Aortic smooth muscle cell (primary cell): ENCODE results near the gene CRYGA. TPM values are rescaled to one million over a fixed set of nuclear protein-coding genes. Genes with fewer than 3 reads are reported as not detected.

Source experiments
- total RNA-seq: library from RNA; depleted of rRNA; stranded (reverse); fragments of >200 nt; gene quantifications from 2 replicates; pipeline ENCODE4 v1.2.3, GENCODE V29; 2014

Gene CRYGA, protein sequence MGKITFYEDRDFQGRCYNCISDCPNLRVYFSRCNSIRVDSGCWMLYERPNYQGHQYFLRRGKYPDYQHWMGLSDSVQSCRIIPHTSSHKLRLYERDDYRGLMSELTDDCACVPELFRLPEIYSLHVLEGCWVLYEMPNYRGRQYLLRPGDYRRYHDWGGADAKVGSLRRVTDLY
- not detected in 2 replicates for total RNA-seq

DNA sequence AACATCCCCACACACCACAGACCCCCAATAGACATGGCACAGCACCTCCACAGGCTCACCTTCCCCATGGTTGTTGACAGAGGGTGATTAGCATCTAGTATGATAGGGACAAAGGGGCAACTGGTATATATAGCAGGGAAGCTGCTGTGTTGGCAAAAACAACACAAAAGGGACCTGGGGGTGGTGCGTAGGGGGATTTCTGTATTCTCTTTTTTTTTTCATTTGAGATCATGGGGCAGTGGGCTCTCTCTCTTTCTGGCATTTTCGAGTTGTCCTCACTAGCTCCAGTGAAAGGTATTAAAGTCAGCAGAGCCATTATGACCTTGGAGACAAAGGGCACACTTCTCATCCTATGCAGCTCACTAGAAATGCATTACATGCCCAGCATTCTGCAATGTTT is at the start of gene CRYGA:
TSS of gene CRYGA (minus strand) at position 101 of the 400 bp plus-strand sequence. CDS start at position 68, 33 bp downstream.

DNA sequence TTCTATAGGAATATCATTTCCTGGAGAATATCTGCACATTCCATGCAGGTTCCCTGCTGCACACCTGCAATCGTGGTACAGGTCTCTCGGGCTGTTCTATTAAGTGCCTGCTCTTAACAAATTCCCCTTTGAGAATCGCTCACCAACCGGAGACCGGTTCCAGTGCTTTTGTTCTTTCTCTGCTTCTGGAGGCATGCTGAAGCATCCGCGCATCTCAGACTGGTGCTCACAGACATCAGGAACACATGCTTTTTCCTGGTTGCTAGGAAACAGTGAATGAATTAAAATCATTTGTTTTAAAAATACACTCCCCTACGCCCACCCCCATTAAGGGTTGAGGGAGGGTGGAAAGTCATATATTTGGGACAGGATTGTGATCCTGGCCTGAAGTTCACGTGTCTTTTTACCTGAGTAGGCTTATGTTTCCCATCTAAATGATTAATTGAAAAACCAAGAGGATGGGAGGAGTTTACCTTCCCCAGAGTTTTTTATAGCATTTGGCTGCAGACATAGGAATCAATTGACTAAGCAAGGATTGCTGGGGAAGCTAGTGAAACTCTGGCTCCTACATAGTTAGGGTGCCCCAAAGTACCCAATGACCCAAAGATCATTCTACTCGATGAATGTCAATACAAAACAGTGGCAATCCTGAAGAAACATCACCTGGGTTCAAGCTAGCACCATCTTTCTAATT is 26.6 kb upstream of the CRYGA start, which contains the start of gene C2orf80:
TSS of gene C2orf80 (minus strand) at position 221 of the 694 bp plus-strand sequence. CDS start 3,044 bp downstream, outside the sequence.

DNA sequence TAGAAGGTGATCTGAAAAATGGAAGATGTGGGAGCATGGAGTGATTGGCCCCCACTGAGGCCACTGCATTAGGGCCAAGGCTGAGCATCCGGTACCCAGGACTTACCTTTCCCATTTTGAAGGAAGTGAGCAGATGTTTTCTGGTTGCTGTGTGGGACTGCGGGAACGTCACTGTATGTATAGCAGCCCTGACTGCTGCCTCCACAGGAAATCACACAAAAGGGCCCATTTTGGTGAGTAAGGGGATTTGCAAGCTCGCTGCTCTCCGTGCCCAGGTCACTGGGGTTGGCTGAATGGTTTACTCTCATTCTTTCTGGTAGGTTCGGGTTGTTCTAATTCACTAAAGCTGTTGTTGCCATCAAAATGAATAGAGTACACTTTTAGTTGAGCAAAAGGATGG is 17.4 kb downstream of the CRYGA start, which contains the start of gene CRYGB:
TSS of gene CRYGB (minus strand) at position 153 of the 400 bp plus-strand sequence. CDS start at position 115, 38 bp downstream.

DNA sequence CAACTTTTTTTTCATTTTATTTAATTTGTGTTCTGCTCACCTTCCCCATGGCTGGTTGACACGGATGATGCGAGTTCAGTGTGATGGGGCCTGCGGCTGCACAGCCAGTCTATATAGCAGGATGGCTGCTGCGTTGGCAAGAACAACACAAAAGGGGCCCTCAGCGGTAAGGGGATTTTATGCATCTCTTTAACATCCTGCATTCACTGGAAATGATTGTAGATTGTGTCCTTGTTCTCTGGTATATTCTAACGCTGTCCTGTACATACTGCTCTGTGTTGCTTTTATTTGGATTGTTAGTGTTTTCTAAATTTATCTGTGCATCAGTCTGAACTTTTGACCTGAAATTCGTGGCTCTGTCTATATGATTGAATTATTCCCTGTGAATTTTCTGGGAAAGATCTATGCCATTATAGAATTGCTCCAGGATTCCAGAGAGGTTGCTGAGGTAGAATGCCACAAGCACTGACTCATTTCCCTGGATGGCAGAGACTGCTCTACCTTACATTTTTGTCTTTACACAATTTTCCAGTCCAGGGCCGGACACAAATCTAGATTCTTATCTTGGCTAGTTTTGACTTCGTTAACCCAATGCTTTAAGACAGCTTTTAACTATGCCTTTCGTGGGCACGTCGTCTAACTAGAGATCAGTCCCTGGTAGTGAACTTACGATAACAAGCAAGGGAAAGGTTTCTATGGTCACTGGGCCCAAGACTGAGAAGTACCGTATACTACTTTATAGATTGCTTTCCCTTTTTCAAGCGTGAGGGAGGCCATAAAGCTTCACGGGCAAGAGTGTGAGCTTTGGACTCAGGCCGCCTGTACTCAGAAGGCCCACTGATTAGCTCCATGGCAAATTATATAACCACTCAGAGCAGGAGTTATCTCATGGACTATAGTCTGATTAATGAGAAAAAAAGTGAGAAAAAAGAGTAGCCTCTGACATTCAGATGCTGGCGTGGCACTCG is 33.4 kb downstream of the CRYGA start, which contains the start of gene CRYGC:
TSS of gene CRYGC (minus strand) at position 85 of the 968 bp plus-strand sequence. CDS start at position 49, 36 bp downstream.

DNA sequence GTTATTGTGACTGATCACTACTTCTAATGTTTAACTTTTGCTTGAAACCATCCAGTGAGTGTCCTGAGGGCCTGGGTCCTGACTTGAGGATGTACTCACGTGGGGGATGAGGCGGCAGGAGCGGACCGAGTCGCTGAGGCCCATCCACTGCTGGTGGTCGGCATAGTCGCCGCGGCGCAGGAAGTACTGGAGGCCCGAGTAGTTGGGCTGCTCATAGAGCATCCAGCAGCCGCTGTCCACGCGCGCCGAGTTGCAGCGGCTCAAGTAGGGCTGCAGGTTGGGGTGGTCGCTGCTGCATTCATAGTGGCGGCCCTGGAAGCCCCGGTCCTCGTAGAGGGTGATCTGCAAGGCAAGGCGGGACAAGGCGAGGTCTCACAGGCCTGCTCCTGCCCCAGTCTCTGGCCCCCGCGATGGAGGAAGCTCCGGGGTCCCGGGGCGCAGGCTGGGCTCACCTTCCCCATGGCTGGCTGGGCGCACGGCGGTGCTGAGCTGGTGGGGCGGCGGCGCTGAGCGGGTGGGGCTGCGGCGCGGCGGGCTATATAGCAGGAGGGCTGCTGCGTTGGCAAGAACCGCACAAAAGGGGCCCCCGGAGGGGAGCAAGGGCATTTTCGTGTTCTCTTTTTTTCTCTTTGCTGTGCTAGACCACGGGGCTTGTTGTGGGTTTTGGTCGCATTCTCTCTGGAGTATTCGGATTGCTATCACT is 39.2 kb downstream of the CRYGA start, which contains the start of gene CRYGD:
TSS of gene CRYGD (minus strand) at position 512 of the 703 bp plus-strand sequence. CDS start at position 461, 51 bp downstream.

Other genes with a start within 250 kb of the CRYGA start
- gene PLEKHM3, start 138.1 kb downstream of the CRYGA start, total RNA-seq, result 14.9 and 16.7 TPM in 2 replicates
- gene CRYGD, start 39.1 kb downstream of the CRYGA start, total RNA-seq, result not detected in 2 replicates
- gene CRYGC, start 33.8 kb downstream of the CRYGA start, total RNA-seq, result not detected in 2 replicates
- not detected in 2 replicates for gene CRYGB, start 17.4 kb downstream of the CRYGA start, total RNA-seq
- not detected in 2 replicates for gene C2orf80, start 26.4 kb upstream of the CRYGA start, total RNA-seq
- gene IDH1, start 91.5 kb upstream of the CRYGA start, total RNA-seq, result 146 and 218 TPM in 2 replicates
- 35.5 and 41.3 TPM in 2 replicates for gene PIKFYVE, start 102.7 kb upstream of the CRYGA start, total RNA-seq
- under 0.01 TPM in 1 of 2 replicates, not detected in the other for gene PTH2R, start 243.2 kb upstream of the CRYGA start, total RNA-seq